Parathyroid adenoma (tissue), 2 donors: ENCODE measurements around the gene C1QTNF8.

Source experiments
- H2AFZ ChIP-seq: fragments of 300-600 bp; sonication (generic); one replicate; pipeline ENCODE4 v1.7.0; 2017; ENCODE audit warnings: antibody characterized with exemption, mild to moderate bottlenecking
- H3K27ac ChIP-seq: fragments of 300-600 bp; sonication (generic); one replicate; pipeline ENCODE4 v1.7.0; 2017
- H3K27me3 ChIP-seq: fragments of 300-600 bp; sonication (generic); one replicate; pipeline ENCODE4 v1.7.0; 2017; ENCODE audit warnings: low read length; ENCODE audit not compliant: control insufficient read depth, insufficient read depth
- H3K36me3 ChIP-seq: fragments of 300-600 bp; sonication (generic); one replicate; pipeline ENCODE4 v1.7.0; 2017; ENCODE audit warnings: low read length; ENCODE audit not compliant: control insufficient read depth, insufficient read depth
- H3K4me1 ChIP-seq: fragments of 300-600 bp; sonication (generic); one replicate; pipeline ENCODE4 v1.7.0; 2017; ENCODE audit warnings: control low read depth
- H3K4me2 ChIP-seq: fragments of 300-600 bp; sonication (generic); one replicate; pipeline ENCODE4 v1.7.0; 2017; ENCODE audit warnings: low read length
- H3K4me3 ChIP-seq: fragments of 300-600 bp; sonication (generic); one replicate; pipeline ENCODE4 v1.7.0; 2017; ENCODE audit warnings: low read depth, low read length
- H3K79me2 ChIP-seq: fragments of 300-600 bp; sonication (generic); one replicate; pipeline ENCODE4 v1.7.0; 2017; ENCODE audit warnings: control low read depth
- H3K9ac ChIP-seq: fragments of 300-600 bp; sonication (generic); one replicate; pipeline ENCODE4 v1.7.0; 2017; ENCODE audit warnings: mild to moderate bottlenecking
- H3K9me3 ChIP-seq: fragments of 300-600 bp; sonication (generic); one replicate; pipeline ENCODE4 v1.7.0; 2017; ENCODE audit warnings: low read length; ENCODE audit not compliant: control insufficient read depth
- TF ChIP-seq, protein P1 (sequence below): fragments of 300-600 bp; sonication (generic); IDR thresholded peaks from one replicate; pipeline ENCODE4 v1.7.0; 2017; ENCODE audit warnings: antibody characterized with exemption, mild to moderate bottlenecking
- donor health status: primary hyperparathyroidism.

C1QTNF8 gene

DNA sequence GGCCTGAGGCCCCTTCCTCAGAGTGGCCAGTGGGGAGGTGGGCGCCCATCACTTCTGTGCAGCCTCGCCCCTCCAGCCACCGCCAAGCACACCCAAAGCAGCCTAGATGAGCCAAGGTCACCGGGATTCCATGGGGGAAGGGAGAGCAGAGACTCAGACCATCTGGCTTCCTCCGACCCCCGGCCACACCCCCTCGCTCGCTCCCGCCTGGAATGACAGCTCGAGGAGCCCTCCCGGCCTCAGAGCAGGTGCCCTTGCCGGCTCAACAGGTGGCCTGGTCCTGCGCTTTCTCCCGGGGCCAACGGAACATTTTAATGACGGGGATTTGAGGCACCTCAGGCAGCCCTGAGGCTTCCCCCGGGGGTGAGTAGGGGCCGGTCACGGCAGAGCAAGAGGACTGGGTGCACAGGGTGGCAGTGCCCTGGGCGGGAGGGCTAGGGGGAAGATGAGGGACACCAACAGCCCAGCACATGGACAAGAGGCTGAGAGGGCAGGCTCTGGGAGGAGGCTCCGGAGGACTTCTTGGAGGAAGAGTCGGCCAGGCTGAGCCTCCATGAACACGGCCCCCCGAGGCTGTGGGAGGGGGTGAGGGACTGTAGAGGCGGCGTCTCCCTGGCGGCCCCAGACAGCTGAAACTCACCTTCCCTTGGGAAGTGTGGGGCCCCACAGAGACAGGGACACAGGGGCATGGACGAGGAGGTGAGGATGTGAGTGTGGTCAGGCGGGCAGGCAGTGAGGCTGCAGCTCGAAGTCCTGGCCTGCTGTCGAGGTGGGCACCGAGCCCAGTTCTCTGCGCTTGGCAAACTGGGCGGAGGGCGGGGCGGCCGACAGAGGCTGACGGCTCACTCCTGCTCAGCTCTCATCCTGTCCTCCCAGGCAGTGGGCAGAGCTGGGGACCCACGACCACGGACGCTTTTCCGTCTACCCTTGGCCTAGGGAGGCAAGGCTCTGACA, 12.5 kb upstream of the C1QTNF8 start:
- no peaks in the 10 kb centered on the region for H3K4me1 ChIP-seq
- H3K4me3 ChIP-seq = no peak overlapping the region
- no peak overlapping the region for H3K4me2 ChIP-seq
- no peaks in the 10 kb centered on the region for H3K36me3 ChIP-seq
- H2AFZ ChIP-seq = no peak overlapping the region
- H3K9ac ChIP-seq = no peak overlapping the region
- no peak overlapping the region for H3K27ac ChIP-seq
- no peaks in the 10 kb centered on the region for H3K9me3 ChIP-seq
- H3K79me2 ChIP-seq = no peaks in the 10 kb centered on the region
- TF ChIP-seq, protein P1, sequence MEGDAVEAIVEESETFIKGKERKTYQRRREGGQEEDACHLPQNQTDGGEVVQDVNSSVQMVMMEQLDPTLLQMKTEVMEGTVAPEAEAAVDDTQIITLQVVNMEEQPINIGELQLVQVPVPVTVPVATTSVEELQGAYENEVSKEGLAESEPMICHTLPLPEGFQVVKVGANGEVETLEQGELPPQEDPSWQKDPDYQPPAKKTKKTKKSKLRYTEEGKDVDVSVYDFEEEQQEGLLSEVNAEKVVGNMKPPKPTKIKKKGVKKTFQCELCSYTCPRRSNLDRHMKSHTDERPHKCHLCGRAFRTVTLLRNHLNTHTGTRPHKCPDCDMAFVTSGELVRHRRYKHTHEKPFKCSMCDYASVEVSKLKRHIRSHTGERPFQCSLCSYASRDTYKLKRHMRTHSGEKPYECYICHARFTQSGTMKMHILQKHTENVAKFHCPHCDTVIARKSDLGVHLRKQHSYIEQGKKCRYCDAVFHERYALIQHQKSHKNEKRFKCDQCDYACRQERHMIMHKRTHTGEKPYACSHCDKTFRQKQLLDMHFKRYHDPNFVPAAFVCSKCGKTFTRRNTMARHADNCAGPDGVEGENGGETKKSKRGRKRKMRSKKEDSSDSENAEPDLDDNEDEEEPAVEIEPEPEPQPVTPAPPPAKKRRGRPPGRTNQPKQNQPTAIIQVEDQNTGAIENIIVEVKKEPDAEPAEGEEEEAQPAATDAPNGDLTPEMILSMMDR = no peak
- no peaks in the 10 kb centered on the region for H3K27me3 ChIP-seq

DNA sequence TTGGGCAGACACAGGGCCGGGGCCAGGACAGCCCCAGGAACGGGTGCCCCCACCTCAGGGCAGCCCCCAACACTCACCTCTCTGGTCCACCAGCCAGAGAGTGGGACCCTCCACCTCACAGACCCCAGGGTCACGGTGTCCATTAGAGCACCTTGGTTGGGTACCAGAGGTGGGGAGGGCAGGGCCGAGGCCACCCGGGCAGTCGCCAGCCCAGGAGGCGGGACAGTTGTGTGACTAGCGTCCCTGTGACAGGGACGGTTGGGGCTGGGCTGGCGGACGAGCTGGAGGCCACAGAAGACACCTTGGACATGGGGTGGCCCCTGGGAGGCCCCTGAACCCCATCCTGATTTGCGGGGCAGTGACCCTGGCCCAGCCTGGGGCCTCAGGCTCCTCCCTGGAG, 11.7 kb upstream of the C1QTNF8 start:
- H3K27me3 ChIP-seq = no peaks in the 10 kb centered on the region
- H3K9me3 ChIP-seq = no peaks in the 10 kb centered on the region
- H3K36me3 ChIP-seq = no peaks in the 10 kb centered on the region
- no peaks in the 10 kb centered on the region for H3K79me2 ChIP-seq
- H3K4me1 ChIP-seq = peaks cover 2% of the 10 kb centered on the region
- no peak overlapping the region for H3K9ac ChIP-seq
- H2AFZ ChIP-seq = no peak overlapping the region
- no peak overlapping the region for H3K4me2 ChIP-seq
- H3K4me3 ChIP-seq = no peak overlapping the region
- no peak overlapping the region for H3K27ac ChIP-seq
- TF ChIP-seq, protein P1 = no peak

DNA sequence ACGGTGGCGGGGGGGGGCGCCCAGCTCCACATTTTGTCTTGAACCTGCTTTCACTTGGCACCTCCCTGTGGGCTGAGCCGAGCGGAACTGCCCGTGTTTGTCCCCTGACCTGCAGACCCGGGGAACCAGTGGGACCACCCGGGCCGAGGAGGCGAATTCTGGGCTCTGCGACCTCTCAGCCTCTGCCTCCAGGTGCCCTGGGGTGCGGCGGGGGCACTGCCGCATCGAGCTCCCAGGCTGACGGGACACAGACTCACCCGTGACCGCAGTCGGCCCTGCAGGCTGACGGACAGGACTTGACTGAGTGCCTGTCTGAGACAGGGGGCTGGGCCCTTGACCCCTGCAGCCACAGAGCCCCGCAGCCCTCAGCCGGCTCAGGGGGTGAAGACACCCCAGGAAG, 11.1 kb upstream of the C1QTNF8 start:
- TF ChIP-seq, protein P1 = no peak
- H3K36me3 ChIP-seq = no peaks in the 10 kb centered on the region
- no peaks in the 10 kb centered on the region for H3K9me3 ChIP-seq

DNA sequence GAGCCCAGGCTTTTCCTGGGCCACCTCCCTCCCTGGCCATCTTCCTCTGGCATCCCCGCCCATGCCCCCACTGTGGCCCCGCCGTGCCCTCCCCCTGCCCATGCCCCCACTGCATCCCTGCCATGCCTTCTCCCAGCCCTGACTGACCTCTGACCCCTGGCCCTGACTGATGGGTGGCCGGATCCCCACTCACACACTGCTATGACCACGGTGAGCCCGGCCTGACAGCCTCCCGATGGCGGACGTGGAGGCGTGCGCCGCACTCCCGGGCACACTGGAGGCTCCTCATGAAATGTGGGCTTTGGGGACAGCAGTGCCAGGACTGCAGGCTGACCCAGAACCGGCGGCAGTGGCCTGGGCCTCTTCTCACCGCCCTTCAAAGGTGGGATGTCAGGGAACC, 10.6 kb upstream of the C1QTNF8 start:
- no peak overlapping the region for H3K4me2 ChIP-seq
- no peaks in the 10 kb centered on the region for H3K27me3 ChIP-seq
- no peak overlapping the region for H3K27ac ChIP-seq
- H2AFZ ChIP-seq = no peak overlapping the region
- no peaks in the 10 kb centered on the region for H3K36me3 ChIP-seq
- no peak overlapping the region for H3K9ac ChIP-seq
- TF ChIP-seq, protein P1 = no peak
- no peak overlapping the region for H3K4me3 ChIP-seq
- H3K4me1 ChIP-seq = peaks cover 2% of the 10 kb centered on the region
- no peaks in the 10 kb centered on the region for H3K9me3 ChIP-seq
- H3K79me2 ChIP-seq = no peaks in the 10 kb centered on the region

More for the DNA sequence above, 11.1 kb upstream of the C1QTNF8 start:
- Histone ChIP-seq H3K27me3 (no peaks in the 10 kb centered on the region), H3K27ac (no peak overlapping the region), H3K4me3 (no peak overlapping the region), H3K4me2 (no peak overlapping the region), H3K9ac (no peak overlapping the region), H2AFZ (no peak overlapping the region), H3K4me1 (peaks cover 2% of the 10 kb centered on the region), H3K79me2 (no peaks in the 10 kb centered on the region)
